Mesenchymal stem cell (in vitro differentiated cells and primary cell): ENCODE results near the gene NPHP4.
"Not testable (repeated sequence)": the region's sequence is repeated elsewhere in the genome, so short reads cannot be mapped to it uniquely, and the experiment has no call there.

Experiments used
- DNase-seq: peaks from one replicate; pipeline ENCODE4 v3.0.0-alpha.2; 2013
- H2AFZ ChIP-seq: one replicate; pipeline ENCODE4 v1.6.1; 2013; ENCODE audit warnings: low read depth, mild to moderate bottlenecking, control low read depth, inconsistent platforms, low read length, moderate library complexity
- H2AK5ac ChIP-seq: 2 replicates; pipeline ENCODE4 v1.6.1; 2013; ENCODE audit warnings: low read length, moderate library complexity, mild to moderate bottlenecking, inconsistent platforms; ENCODE audit not compliant: severe bottlenecking
- H2BK120ac ChIP-seq: one replicate; pipeline ENCODE4 v1.6.1; 2013; ENCODE audit warnings: low read depth, mild to moderate bottlenecking, inconsistent platforms, low read length, moderate library complexity
- H2BK12ac ChIP-seq, 2 experiments: one replicate each; pipeline ENCODE4 v1.6.1; 2013; ENCODE audit warnings: inconsistent platforms in 2 of 2, low read length in 2 of 2, mild to moderate bottlenecking in 2 of 2, moderate library complexity in 2 of 2, control low read depth in 1 of 2
- H2BK15ac ChIP-seq: one replicate; pipeline ENCODE4 v1.6.1; 2013; ENCODE audit warnings: mild to moderate bottlenecking, low read depth, inconsistent platforms; ENCODE audit not compliant: poor library complexity, severe bottlenecking
- H2BK5ac ChIP-seq: 2 replicates; pipeline ENCODE4 v1.6.1; 2013; ENCODE audit warnings: low read depth, mild to moderate bottlenecking, low read length, control low read depth, inconsistent platforms; ENCODE audit not compliant: poor library complexity, severe bottlenecking
- H3K14ac ChIP-seq, 2 experiments: one replicate each; pipeline ENCODE4 v1.6.1; 2013; ENCODE audit warnings: inconsistent platforms in 2 of 2, low read length in 2 of 2, control low read depth in 1 of 2, mild to moderate bottlenecking in 1 of 2, moderate library complexity in 1 of 2
- H3K18ac ChIP-seq, 2 experiments: one replicate each; pipeline ENCODE4 v1.6.1; 2013; ENCODE audit warnings: inconsistent platforms in 2 of 2, low read length in 2 of 2, control low read depth in 1 of 2, low read depth in 1 of 2, mild to moderate bottlenecking in 1 of 2
- H3K23ac ChIP-seq, 2 experiments: one replicate each; pipeline ENCODE4 v1.6.1; 2013; ENCODE audit warnings: inconsistent platforms in 2 of 2, low read length in 2 of 2, mild to moderate bottlenecking in 2 of 2, moderate library complexity in 2 of 2, control low read depth in 1 of 2
- H3K27ac ChIP-seq: 2 replicates; pipeline ENCODE4 v1.5.1; 2013; ENCODE audit warnings: mild to moderate bottlenecking, moderate library complexity, low read length, control low read depth, inconsistent platforms; ENCODE audit not compliant: poor library complexity, severe bottlenecking
- H3K27me3 ChIP-seq, 2 experiments: 2 replicates each; pipeline versions ENCODE4 v1.6.1 to v1.7.0; 2013; ENCODE audit warnings: low read length in 2 of 2, mild to moderate bottlenecking in 2 of 2, moderate library complexity in 2 of 2, control low read depth in 1 of 2, inconsistent platforms in 1 of 2; ENCODE audit not compliant: control insufficient read depth in 1 of 2, insufficient read depth in 1 of 2
- H3K36me3 ChIP-seq, 2 experiments: 2 replicates each; pipeline versions ENCODE4 v1.6.1 to v1.7.0; 2013; ENCODE audit warnings: low read length in 2 of 2, control low read depth in 1 of 2, inconsistent platforms in 1 of 2, low read depth in 1 of 2, mild to moderate bottlenecking in 1 of 2; ENCODE audit not compliant: insufficient read depth in 2 of 2, control insufficient read depth in 1 of 2
- H3K4ac ChIP-seq, 2 experiments: one replicate each; pipeline ENCODE4 v1.6.1; 2013; ENCODE audit warnings: inconsistent platforms in 2 of 2, low read length in 2 of 2, mild to moderate bottlenecking in 2 of 2, moderate library complexity in 2 of 2, control low read depth in 1 of 2, low read depth in 1 of 2
- H3K4me1 ChIP-seq: 2 replicates; pipeline ENCODE4 v1.6.1; 2013; ENCODE audit warnings: low read depth, low read length, control low read depth; ENCODE audit not compliant: control insufficient read depth, insufficient read depth
- H3K4me2 ChIP-seq: 2 replicates; pipeline ENCODE4 v1.6.1; 2013; ENCODE audit warnings: low read length, mild to moderate bottlenecking, inconsistent platforms; ENCODE audit not compliant: poor library complexity, severe bottlenecking
- H3K4me3 ChIP-seq, 2 experiments: 2 replicates each; pipeline versions ENCODE4 v1.5.1 to v1.7.0; 2013; ENCODE audit warnings: low read length in 2 of 2, mild to moderate bottlenecking in 2 of 2, control low read depth in 1 of 2, low read depth in 1 of 2; ENCODE audit not compliant: insufficient read depth in 1 of 2
- H3K79me1 ChIP-seq: replicated peaks from 2 replicates; pipeline ENCODE4 v1.6.1; 2013; ENCODE audit warnings: mild to moderate bottlenecking, control low read depth, low read length, inconsistent platforms; ENCODE audit not compliant: poor library complexity, severe bottlenecking
- H3K9ac ChIP-seq: 2 replicates; pipeline ENCODE4 v1.7.0; 2013; ENCODE audit warnings: mild to moderate bottlenecking, low read length, moderate library complexity
- H3K9me3 ChIP-seq: 2 replicates; pipeline ENCODE4 v1.7.0; 2013; ENCODE audit warnings: mild to moderate bottlenecking, low read length; ENCODE audit not compliant: control insufficient read depth
- H4K8ac ChIP-seq: one replicate; pipeline ENCODE4 v1.6.1; 2013; ENCODE audit warnings: inconsistent platforms, mild to moderate bottlenecking, low read length, moderate library complexity
- H4K91ac ChIP-seq: one replicate; pipeline ENCODE4 v1.6.1; 2013; ENCODE audit warnings: mild to moderate bottlenecking, low read length, inconsistent platforms
- WGBS: methylation state at CpG from one replicate; pipeline ENCODE4 v1.1.7; 2013; ENCODE audit warnings: mixed read lengths; 5-methylcytosine and 5-hydroxymethylcytosine counted together

NPHP4 gene

DNA sequence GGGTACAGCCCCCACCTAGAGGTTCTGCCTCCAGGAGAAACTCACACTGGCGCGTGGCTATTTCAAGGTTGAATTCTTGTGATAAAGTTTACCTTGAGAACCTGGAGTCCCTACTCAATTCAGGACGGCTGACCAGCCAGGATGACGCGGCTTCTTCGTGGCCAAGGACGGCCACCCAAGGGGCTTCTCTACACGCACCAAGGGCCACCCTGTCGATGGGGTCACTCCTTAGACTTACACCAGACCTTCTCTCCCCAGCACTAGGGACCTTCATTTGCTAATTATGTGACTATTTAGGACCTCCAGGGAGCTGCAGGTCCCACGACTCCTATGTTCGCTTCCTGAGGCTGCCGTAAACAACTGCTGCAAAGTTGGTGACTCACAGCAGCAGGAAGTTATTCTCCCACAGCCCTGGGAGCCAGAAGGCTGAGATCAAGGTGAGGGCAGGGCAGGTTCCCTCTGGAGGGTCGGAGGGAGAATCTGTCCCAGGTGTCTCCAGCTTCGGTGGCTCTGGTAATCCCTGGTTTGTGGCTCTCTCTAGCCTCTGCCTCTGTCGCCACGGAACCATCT lies 135.9 kb downstream of the NPHP4 start:
- H3K27me3 ChIP-seq = peaks cover 0 to 3% of the 10 kb centered on the region in 2 experiments
- H3K18ac ChIP-seq = no peak overlapping the region
- no peak overlapping the region for H2BK15ac ChIP-seq
- peaks cover 0 to 11% of the 10 kb centered on the region in 2 experiments for H3K36me3 ChIP-seq
- no peak overlapping the region for H3K4me3 ChIP-seq
- no peak overlapping the region for H3K23ac ChIP-seq
- H2BK12ac ChIP-seq = no peak overlapping the region
- H2BK120ac ChIP-seq = no peak overlapping the region
- H2AFZ ChIP-seq = no peak overlapping the region
- H4K91ac ChIP-seq = no peak overlapping the region
- peaks cover 6% of the 10 kb centered on the region for H3K4me1 ChIP-seq
- H3K27ac ChIP-seq = no peak overlapping the region
- H4K8ac ChIP-seq = no peak overlapping the region
- no peak overlapping the region for H2BK5ac ChIP-seq
- H3K4me2 ChIP-seq = no peak overlapping the region
- H2AK5ac ChIP-seq = no peak overlapping the region
- H3K79me1 ChIP-seq = no peaks in the 10 kb centered on the region
- DNase-seq = peak; percentile 9
- no peaks in the 10 kb centered on the region for H3K9me3 ChIP-seq
- H3K4ac ChIP-seq = no peak overlapping the region
- no peak overlapping the region for H3K9ac ChIP-seq
- WGBS = 68% methylated on average over 16 of the region's 16 CpGs
- no peak overlapping the region for H3K14ac ChIP-seq

DNA sequence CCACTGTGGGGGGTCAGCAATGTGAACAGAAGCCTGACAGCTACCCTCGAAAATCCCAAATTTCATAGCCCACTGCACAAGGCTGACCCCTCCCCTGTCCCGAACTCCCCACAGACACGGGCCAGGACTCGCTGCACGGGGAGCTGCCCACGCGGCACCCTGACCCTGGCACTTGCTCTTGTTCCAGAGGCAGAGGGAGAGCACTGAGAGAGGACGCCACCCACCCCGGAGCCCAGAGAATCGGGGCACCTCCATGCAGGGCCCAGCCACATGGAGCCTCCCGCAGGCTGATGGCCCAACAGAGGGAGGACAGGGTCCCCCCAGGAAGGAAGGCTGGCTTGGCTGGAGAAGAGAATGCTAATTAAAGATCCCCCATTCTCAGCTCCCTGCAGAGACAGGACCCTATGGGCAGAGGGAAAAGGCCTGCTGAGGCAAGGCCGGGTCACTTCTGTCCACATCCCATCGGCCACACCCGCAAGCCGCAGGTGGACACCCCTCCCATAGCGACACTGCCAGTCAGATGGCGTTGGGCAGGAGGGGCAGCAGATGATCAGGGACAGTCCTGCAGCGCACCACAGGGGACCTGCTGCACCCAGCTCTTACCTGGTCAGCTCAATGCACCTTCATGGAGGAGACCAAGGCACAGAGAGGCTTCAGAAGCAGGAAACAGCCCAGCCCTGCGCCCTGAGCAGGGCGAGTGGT lies 136.9 kb downstream of the NPHP4 start:
- no peak overlapping the region for H4K8ac ChIP-seq
- no peak overlapping the region for H3K27ac ChIP-seq
- no peak overlapping the region for H2AFZ ChIP-seq
- no peak overlapping the region for H4K91ac ChIP-seq
- H3K79me1 ChIP-seq = no peaks in the 10 kb centered on the region
- H3K4me2 ChIP-seq = no peak overlapping the region
- no peak overlapping the region for H2BK5ac ChIP-seq
- no peak overlapping the region for H3K18ac ChIP-seq
- H2BK15ac ChIP-seq = no peak overlapping the region
- H2BK120ac ChIP-seq = no peak overlapping the region
- peaks cover 6% of the 10 kb centered on the region for H3K4me1 ChIP-seq
- H3K9ac ChIP-seq = no peak overlapping the region
- DNase-seq = no peak
- H3K4me3 ChIP-seq = no peak overlapping the region
- 92% methylated on average over 20 of the region's 20 CpGs for WGBS
- no peak overlapping the region for H3K4ac ChIP-seq
- no peak overlapping the region for H2AK5ac ChIP-seq
- H3K14ac ChIP-seq = no peak overlapping the region
- H3K27me3 ChIP-seq = peaks cover 0 to 3% of the 10 kb centered on the region in 2 experiments
- H3K23ac ChIP-seq = no peak overlapping the region
- H3K36me3 ChIP-seq = peaks cover 0 to 9% of the 10 kb centered on the region in 2 experiments
- no peaks in the 10 kb centered on the region for H3K9me3 ChIP-seq
- H2BK12ac ChIP-seq = no peak overlapping the region

- H2AK5ac ChIP-seq = no peak overlapping the region
- no peak overlapping the region for H3K18ac ChIP-seq
- no peaks in the 10 kb centered on the region for H3K79me1 ChIP-seq
- no peak overlapping the region for H4K8ac ChIP-seq
- no peaks in the 10 kb centered on the region for H3K9me3 ChIP-seq
- no peak overlapping the region for H2BK120ac ChIP-seq
- H4K91ac ChIP-seq = no peak overlapping the region
- H3K4ac ChIP-seq = no peak overlapping the region
- no peak overlapping the region for H2AFZ ChIP-seq
- H3K14ac ChIP-seq = no peak overlapping the region
- H3K27ac ChIP-seq = no peak overlapping the region
- peaks cover 0 to 3% of the 10 kb centered on the region in 2 experiments for H3K27me3 ChIP-seq
- WGBS = 93% methylated on average over 3 of the region's 3 CpGs
- no peak overlapping the region for H2BK12ac ChIP-seq
- H2BK5ac ChIP-seq = no peak overlapping the region
- peaks cover 0 to 7% of the 10 kb centered on the region in 2 experiments for H3K36me3 ChIP-seq
- H3K4me2 ChIP-seq = no peak overlapping the region
- no peak overlapping the region for H2BK15ac ChIP-seq
- H3K23ac ChIP-seq = no peak overlapping the region
- H3K4me3 ChIP-seq = no peak overlapping the region
- no peak overlapping the region for H3K9ac ChIP-seq
- H3K4me1 ChIP-seq = peaks cover 6% of the 10 kb centered on the region
- DNase-seq = no peak
Observed at GRCh38 chr1:5854754-5855153, 137.5 kb downstream of the NPHP4 start.

- H2BK15ac ChIP-seq, H3K4ac ChIP-seq, H3K36me3 ChIP-seq, H3K9me3 ChIP-seq, H3K18ac ChIP-seq, H4K8ac ChIP-seq, H2BK120ac ChIP-seq, H2BK5ac ChIP-seq, H3K27me3 ChIP-seq, DNase-seq, H3K14ac ChIP-seq, H3K9ac ChIP-seq, H2AK5ac ChIP-seq, H4K91ac ChIP-seq, H3K4me2 ChIP-seq, H3K79me1 ChIP-seq, H3K27ac ChIP-seq, H3K4me3 ChIP-seq, H2BK12ac ChIP-seq, H3K4me1 ChIP-seq, H3K23ac ChIP-seq, H2AFZ ChIP-seq: not testable (repeated sequence)
- 71% methylated on average over 4 of the region's 5 CpGs for WGBS
Observed at GRCh38 chr1:5853858-5854257, 138.4 kb downstream of the NPHP4 start.
